A172 (cell line): ENCODE data around the gene TAF1D. TPM values are rescaled to one million over a fixed set of nuclear protein-coding genes. Genes with fewer than 3 reads are reported as not detected.
"Not testable (repeated sequence)": the region's sequence is repeated elsewhere in the genome, so short reads cannot be mapped to it uniquely, and the experiment has no call there.

Experiments
- DNase-seq: peaks from one replicate; pipeline ENCODE4 v3.0.0-alpha.2; 2015; ENCODE audit warnings: low spot score
- total RNA-seq: library from RNA; depleted of rRNA; stranded (reverse); fragments of >200 nt; shearing (Covaris generic); gene quantifications from 2 replicates; pipeline ENCODE4 v1.2.3, GENCODE V29; 2014

The TAF1D gene
- total RNA-seq, 1 experiment from 2014 or later = 87.6 TPM

- no peak for DNase-seq
These were observed 5.8 kb upstream of the TAF1D start for GRCh38 chr11:93747122-93747521.

GRCh38 chr11:93746101-93746500 lies 4.8 kb upstream of the TAF1D start:
- DNase-seq = no peak

- DNase-seq = not testable (repeated sequence)
These were observed 3.9 kb upstream of the TAF1D start for GRCh38 chr11:93745005-93745755.

GRCh38 chr11:93744669-93745004 lies 3.3 kb upstream of the TAF1D start:
- no peak for DNase-seq

GRCh38 chr11:93743291-93743690 lies 2.0 kb upstream of the TAF1D start:
- DNase-seq = no peak

- no peak for DNase-seq
These were observed 559 bp upstream of the TAF1D start for GRCh38 chr11:93741882-93742226.

DNA sequence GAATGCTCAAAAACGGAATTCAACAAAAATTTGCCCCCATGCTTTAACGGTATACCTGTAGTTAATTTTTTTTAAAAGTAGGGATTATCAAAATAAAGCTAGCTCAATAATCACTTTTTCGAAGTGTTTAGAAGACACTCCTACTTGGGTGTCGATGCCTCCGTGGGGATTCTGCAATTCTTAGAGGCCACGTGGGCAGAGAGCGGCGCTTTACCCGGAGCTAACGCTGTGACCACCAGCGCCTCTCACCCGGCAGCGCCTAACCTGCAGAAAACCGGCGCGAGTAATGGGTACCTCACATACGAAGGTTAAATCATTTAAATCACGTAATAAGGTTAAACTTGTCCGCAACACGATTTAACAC lies 583 bp downstream of the TAF1D start:
- DNase-seq = peak; percentile 27

- DNase-seq = no peak
These were observed 1.1 kb downstream of the TAF1D start for GRCh38 chr11:93740031-93740729.

GRCh38 chr11:93738647-93739081 lies 2.6 kb downstream of the TAF1D start:
- DNase-seq = no peak

DNA sequence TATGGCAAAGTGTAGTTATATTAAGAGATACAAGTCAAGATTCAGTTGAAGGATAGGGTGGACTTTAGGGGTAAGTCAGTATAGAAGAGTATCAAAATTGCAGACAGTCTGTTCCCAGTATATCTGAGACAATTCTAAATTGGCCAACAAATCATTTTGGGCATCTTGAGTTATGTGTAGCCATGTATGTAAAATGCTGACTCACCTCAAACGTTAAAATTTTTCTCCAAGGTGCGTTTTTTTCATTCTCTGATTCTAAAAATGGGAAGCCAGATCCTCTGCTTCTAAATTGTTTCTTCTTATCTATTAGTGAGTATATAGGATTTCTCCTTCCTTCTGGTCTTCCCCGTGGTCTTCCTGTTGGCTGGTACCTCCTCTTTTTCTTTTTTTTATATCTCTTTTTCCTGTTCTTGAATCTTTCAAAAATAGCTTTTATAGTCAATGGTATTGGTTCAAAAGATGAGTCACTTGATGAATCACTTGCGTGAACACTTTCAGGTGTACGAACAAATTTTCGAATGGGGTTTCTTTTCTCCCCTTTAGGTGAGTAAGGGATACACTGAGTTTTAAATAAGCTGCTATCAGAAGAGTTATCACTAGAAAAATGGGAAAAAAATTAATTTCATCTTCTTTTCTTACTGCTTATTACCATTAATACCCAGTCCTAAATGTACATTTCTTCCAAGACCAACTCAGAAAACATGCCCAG lies 3.2 kb downstream of the TAF1D start:
- DNase-seq = no peak

DNA sequence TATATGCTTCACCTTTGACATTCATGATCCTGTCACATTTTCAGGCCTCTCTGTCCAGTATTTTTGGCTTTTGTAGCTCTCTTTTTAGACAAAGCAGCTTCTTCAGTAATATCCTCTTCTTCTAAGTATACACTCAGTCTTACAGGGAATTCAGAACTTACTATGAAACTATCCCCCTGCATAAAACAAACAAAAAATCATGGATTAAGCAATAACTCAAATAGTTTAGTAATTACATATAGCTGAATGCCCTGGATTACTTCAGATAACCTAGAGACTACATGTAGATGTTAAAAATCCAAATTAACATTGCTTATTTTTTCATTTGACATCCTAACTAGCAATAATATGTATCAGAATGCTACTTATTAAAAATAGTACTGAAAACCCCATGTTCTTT lies 5.2 kb downstream of the TAF1D start:
- DNase-seq = no peak

DNA sequence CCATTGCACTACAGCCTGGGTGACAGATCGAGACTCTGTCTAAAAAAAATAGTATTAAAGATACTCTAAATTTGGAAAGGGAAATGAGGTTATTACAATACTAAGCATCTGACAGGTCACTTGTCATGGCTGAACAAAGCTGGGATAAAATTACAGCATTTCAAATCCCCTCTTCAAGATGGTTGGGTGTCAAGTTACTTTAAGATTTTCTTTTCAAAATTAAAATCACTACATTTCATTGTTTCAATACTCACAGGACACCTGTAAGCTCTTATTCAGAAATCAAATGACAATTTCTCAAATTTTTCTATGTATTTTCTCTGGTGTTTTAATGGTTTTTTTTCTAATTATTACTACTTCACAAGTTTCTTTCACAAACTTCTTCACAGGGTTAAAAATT lies 5.7 kb downstream of the TAF1D start:
- no peak for DNase-seq

GRCh38 chr11:93734427-93735222 lies 6.7 kb downstream of the TAF1D start:
- no peak for DNase-seq

- no peak for DNase-seq
These were observed 7.8 kb downstream of the TAF1D start for GRCh38 chr11:93733474-93733873.

- no peak for DNase-seq
These were observed 8.9 kb downstream of the TAF1D start for GRCh38 chr11:93732237-93732892.

- DNase-seq = no peak
These were observed 10.9 kb downstream of the TAF1D start for GRCh38 chr11:93730108-93731107.

DNA sequence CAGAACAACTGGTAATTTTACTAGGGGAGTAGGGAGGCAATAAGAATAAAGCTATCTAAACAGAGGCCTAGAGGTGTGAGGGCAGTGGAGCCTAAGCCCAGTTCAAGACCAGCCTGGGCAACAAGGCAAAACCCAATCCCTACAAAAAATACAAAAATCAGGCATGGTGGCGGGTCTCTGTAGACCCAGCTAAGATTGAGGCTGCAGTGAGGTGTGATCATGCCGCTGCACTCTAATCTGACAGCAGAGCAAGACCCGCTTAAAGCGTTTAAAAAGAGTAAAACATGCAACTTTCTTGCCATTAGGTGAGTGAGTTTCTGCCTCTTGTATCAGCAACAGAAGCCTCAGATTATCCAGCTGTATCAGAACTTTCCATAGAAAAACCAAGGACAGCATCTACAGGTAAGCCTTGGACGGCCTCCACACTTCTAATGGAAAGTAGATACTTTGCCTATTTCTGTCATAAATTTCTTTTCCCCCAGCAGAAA lies 12.1 kb downstream of the TAF1D start:
- no peak for DNase-seq

DNA sequence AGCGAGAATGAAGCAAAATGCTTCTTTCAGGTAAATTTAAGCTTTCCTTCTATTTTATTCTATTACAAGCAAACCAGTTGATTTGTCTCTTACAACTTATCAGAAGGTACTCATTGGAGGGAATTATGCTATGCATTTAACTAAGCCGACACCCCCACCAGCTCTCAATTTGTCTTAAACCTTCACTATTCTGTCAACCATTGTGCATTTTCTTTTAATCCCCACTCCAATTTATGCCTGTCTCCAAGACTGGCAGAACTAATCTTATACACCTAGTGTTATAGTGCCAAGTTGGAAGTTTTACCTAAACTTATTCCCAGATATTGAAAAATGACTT lies 12.5 kb downstream of the TAF1D start:
- no peak for DNase-seq

DNA sequence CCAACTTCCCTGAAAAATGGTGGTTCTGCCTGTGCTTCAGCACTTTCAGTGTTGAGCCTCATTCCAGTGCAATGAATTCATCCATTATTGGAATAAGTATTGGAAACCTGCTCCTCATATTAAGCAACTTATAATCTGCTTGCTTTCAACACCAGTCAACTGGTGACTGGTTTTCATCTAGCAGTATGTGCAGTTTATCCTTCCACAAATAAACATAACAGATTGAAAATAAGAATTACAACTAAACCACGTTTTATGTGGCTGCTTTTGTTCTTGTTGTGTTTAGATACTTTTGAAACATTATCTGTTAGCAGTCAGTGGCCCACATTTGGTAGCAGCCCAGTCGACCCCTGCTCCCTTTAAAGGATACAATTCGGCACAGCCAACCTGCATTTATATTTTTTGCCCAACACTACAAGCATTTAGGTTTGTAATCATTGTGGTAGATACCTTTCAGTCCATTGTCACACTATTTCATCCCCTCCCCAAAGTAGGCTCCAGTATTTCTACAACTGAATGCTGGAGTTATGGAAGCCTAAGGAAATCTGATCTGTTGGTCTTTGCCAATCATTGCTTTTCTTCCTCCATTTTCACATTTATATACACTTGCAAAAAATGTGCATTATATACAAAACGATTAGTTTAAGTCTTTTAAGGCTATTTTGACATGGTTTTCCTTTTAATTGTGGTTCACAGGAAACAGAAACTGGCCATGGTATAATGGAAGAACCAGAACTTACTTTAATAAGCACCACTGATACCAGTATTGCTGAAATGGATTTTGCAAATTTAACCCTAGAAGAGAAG lies 13.1 kb downstream of the TAF1D start:
- DNase-seq = no peak

GRCh38 chr11:93724089-93724488 lies 17.2 kb downstream of the TAF1D start:
- no peak for DNase-seq
